GDM1 (cell line): ENCODE data around the gene KCNQ1.

Experiments
- DNase-seq: peaks from one replicate; lab custom pipeline; 2025; lab: John Stamatoyannopoulos, UW

KCNQ1 gene

DNA sequence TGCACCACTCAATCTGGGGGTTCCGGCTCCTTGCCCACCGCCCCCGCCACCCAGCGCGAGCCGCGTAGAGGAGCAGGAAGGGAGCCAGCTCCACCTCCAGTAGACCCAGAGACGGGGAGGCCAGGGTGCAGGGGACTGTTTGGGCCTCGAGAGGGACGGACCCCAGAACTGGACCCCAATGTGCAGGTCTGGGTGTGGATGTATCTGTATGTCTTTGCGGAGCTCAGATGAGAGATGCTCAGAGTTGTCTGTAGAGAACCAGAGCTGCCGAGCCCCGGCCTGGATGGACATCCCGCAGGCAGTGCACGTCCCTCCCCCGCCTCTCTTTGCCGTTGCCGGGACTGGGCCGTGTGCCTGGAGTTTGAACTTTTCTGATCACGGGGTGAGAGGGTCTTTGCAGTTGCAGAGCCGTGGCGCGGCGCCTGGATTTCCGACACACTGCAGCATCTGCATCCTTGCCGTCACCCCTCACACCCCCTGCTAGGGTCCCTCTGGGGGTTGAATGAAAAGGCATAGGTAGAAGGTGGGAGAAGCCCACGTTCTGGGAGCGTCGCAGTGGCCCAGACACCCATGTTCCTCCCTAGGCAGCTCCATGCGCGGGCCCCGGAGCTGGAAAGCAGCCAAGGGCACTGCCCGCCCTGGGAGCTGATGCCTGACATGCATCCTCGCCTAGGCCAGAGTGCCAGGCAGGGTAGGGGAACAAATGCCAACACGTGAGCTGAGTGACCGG, 105.2 kb downstream of the KCNQ1 start:
- DNase-seq, result no peak

- DNase-seq, result no peak
Measured at GRCh38 chr11:2550606-2550970, 105.8 kb downstream of the KCNQ1 start.

- no peak for DNase-seq
Measured at GRCh38 chr11:2551131-2551530, 106.3 kb downstream of the KCNQ1 start.

GRCh38 chr11:2552210-2552609, 107.4 kb downstream of the KCNQ1 start:
- no peak for DNase-seq

DNA sequence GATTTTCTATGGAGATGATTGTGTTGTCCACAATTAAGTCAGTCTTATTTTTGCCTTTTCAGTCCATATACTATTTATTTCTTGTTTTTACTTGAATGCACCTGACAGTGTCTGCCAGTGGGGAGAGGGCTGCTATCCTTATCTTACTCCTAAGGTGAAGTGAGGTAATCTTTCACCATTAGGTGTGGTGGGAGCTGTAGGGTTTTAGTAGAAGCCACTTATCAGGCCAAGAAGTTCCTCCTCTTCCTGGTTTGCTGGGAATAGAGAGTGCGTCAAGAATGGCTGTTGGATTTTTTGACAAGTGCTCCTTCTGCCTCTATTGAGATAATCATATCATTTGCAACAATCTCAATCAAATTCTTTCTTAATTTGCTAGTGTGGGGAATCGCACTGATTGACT, 108.4 kb downstream of the KCNQ1 start:
- DNase-seq, result no peak

DNA sequence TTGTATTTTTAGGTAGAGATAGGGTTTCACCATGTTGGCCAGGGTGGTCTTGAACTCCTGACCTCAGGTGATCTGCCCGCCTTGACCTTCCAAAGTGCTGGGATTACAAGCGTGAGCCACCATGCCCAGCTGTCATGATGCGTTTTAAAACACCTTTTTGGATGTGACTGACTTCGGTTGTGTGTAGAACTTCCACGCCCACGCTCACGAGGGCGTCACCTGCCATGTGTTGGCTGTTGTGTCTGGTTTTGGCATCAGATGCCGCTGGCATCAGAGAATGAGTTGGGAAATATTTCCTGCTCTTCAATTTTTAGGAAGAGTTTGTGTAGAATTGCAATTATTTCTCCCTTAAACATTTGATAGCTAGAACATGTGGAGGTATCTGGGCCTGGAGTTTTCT, 109.1 kb downstream of the KCNQ1 start:
- no peak for DNase-seq

- DNase-seq, result no peak
Measured at GRCh38 chr11:2554338-2555207, 109.8 kb downstream of the KCNQ1 start.

GRCh38 chr11:2555336-2555735, 110.5 kb downstream of the KCNQ1 start:
- no peak for DNase-seq

DNA sequence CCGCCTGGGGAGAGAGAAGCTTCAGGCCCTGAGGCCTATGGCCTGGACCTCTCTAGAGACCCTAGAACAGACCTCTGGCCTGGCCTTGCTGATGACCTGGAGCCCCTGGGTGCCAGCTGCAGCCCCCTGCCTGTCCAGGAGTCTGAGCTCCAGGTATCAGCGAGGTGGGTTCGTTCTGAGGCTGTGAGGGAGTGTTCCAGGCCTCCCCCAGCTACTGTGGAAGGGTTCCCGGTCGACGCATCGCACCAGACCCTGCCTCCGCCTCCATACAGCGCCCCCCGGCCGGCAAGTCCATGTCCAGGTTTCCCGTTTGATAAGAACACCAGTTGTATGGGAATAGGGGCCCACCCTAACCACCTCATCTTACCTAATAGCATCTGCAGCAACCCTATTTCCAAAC, 111.1 kb downstream of the KCNQ1 start:
- DNase-seq, result no peak

DNA sequence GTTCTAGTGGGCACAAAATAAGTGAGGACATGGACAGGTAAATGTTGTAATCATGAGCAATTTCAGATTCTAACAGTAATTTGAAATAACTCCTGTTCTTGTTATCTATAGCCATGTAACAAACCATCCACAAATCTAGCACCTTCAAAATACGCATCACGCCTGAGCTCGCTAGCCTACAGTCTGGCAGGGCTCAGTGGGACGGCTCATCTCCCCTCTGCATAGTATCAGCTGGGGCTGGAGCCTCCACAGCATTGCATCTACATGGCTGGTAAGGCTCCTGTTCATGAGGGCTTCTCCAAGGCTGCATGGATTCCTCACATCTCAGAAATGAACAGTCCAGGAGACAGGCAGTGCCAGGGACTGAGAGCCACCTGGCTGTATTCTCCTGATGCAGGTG, 112.6 kb downstream of the KCNQ1 start:
- no peak for DNase-seq

- no peak for DNase-seq
Measured at GRCh38 chr11:2558397-2558796, 113.6 kb downstream of the KCNQ1 start.

DNA sequence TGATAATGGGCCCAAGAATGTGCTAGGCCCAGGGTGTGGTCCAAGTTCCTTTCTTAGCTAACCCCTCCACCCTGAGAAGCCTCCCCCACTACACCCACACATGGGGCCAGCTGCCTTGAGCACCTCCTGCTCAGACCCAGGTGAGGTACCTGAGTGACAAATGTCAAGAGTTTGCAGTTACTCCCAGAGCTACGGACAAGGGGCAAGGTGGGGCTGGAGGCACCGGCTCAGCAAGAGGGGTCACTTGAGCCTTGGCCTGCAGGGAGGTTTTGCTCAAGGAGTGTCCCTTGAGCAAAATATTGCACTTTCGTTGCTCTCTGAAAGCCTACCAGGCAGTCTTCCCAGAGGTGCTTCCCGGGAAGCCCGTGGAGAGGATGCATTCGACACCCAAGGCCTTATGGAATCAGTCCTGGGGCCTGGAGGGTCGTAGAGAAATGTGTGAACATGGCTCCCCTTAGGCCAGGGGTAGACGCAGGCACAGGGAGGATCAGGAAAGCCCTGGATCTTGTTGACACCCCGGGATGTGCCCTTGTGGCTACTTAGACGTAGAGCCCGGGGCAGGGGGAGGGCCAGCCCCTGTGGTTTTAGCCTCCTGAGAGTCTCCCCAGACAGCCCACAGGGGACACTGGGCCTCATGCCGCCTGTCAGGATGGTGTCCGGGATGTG, 114.2 kb downstream of the KCNQ1 start:
- no peak for DNase-seq

DNA sequence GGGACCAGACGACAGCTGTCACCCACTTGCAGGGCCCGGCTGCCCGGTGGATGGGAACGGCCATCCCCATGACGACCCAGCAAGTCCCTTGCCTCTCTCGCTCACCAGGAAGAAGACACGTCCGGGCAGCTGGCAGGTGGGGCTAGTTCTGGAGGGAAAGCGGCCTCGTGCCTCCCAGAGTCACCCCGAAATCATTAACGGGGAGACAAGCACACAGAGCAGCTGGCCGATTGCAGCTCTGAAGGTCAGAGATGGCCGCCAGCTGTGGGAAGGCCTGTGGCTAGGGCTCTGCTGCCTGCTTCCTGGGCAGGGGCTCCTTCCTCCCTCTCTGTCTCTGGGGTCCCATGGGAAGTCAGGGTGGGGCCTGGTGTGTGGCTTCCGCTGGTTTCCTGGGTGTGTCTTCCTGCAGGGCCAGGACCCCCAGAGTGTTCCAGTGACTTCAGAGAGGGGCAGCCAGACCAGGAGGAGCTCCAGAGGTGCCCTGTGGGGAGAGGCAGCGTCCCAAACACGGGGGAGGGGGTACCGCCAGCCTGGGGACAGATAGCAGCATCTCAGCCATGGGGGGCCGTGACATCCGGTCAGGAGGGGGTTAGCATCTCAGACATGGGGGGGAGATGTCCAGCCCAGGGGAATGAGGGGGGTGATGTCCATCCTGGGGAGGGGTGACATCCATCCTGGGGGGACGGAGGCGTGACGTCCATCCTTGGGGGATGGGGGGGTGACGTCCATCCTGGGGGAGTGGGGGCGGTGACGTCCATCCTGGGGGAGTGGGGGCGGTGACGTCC, 114.9 kb downstream of the KCNQ1 start:
- no peak for DNase-seq

- DNase-seq, result no peak
Measured at GRCh38 chr11:2561696-2562581, 117.1 kb downstream of the KCNQ1 start.

GRCh38 chr11:2562890-2563212, 118.0 kb downstream of the KCNQ1 start:
- DNase-seq, result no peak

GRCh38 chr11:2563213-2564007, 118.6 kb downstream of the KCNQ1 start:
- no peak for DNase-seq

GRCh38 chr11:2564008-2564530, 119.3 kb downstream of the KCNQ1 start:
- no peak for DNase-seq

GRCh38 chr11:2564588-2565425, 120.0 kb downstream of the KCNQ1 start:
- DNase-seq, result no peak
